PFSK-1 (cell line): ENCODE results near the gene ADAM12.

Experiments used
- FOXP2 ChIP-seq: optimal IDR thresholded peaks from 2 replicates; pipeline ENCODE3; 2011; ENCODE audit warnings: borderline replicate concordance, control low read depth, inconsistent platforms; ENCODE audit not compliant: insufficient read depth; ENCODE audit errors: extremely low read length, extremely low read depth
- POLR2AphosphoS5 ChIP-seq: IDR thresholded peaks from 2 replicates; pipeline ENCODE4 v1.6.1; 2012; ENCODE audit warnings: low read depth, mild to moderate bottlenecking, control low read depth, low read length, moderate library complexity
- REST ChIP-seq, 2 experiments: IDR thresholded peaks; 2 replicates each; pipeline versions ENCODE4 v1.6.1 to v1.8.0; 2011 to 2012; ENCODE audit warnings: low read depth in 2 of 2, low read length in 2 of 2, control low read depth in 1 of 2, inconsistent platforms in 1 of 2, mild to moderate bottlenecking in 1 of 2, moderate library complexity in 1 of 2; ENCODE audit not compliant: insufficient read depth in 1 of 2
- SIN3A ChIP-seq: IDR thresholded peaks from 2 replicates; pipeline ENCODE4 v1.6.1; 2012; ENCODE audit warnings: mild to moderate bottlenecking, low read length, moderate library complexity, borderline replicate concordance; ENCODE audit not compliant: insufficient read depth
- TAF1 ChIP-seq: IDR thresholded peaks from 2 replicates; pipeline ENCODE4 v1.6.1; 2012; ENCODE audit warnings: low read length, control low read depth, borderline replicate concordance; ENCODE audit not compliant: insufficient read depth

The ADAM12 gene

DNA sequence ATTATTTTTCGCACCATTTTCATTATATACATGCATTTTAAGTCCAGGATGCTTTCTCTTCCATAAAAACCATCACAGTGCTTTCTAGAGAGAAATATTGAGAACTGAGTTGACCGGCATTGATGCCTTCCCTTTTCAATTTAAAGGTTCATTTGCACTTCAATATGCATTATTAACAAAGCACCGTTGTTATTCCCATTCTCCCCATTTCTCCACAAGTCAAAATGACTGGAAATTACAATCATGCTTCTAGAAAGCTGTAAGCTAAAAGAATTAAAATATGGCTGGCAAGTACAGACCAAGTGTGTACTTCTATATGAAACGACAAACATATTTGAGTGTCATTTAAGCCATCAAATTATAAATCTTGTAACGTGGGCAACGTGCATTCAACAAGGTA lies 272.4 kb downstream of the ADAM12 start:
- no peak for TF ChIP-seq POLR2AphosphoS5
- no peak for TF ChIP-seq REST (IDR thresholded peaks at IDR 0.05; ENCODE audit: insufficient read depth in 1 of 2, low read depth in 2 of 2, low read length in 2 of 2)
- TF ChIP-seq SIN3A, result no peak
- no peak for TF ChIP-seq TAF1
- no peak for TF ChIP-seq FOXP2

DNA sequence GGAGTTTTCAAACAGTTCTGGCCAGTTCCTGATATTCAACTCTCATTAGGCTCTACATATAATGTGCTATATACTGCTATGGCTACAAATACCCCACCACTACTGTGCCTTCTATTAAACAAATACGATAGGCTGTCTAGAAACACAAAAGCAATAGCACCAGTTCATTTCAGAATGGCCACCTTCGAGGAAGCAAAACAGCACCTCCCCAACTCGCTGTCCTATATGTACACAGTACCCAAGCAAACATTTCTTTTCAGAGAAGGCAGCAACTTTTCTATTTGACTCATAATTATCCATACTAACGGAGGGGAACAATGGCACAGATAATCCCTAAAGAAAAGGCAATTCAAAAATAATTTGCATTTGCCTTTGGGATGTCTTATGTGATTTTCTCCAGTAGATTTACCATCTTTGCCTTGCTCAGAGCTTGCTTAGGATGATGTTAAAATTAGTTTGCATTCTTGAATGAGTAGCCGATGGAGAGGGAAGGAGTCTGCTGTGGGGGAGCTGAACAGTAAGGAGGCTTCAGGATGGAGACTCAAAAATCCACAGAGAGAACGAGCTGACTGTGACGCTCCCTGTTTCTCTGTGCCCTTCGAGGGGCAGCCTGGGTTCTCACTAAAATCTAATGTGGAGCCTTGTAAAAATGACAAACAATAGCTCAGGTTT lies 273.3 kb downstream of the ADAM12 start:
- TF ChIP-seq FOXP2 (no peak), TAF1 (no peak)

DNA sequence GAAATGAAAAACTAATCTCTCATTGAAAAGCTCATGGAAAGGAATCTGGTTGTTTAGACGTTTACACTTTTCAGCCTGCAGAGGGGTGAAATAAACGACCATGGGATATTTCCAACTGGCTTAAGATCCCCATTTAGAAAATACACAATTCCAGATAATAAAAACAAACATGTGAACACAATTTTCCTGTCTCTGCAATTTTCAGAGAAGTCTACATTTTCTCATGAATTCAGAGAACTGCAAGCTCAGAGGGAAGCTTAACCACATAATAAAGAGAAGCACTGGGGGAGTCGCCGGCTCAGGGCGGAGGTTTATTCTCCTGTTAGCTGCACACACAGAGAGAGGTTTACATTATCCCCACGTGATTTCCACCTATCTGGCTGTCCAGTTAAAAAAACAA lies 276.8 kb downstream of the ADAM12 start:
- no peak for TF ChIP-seq TAF1

DNA sequence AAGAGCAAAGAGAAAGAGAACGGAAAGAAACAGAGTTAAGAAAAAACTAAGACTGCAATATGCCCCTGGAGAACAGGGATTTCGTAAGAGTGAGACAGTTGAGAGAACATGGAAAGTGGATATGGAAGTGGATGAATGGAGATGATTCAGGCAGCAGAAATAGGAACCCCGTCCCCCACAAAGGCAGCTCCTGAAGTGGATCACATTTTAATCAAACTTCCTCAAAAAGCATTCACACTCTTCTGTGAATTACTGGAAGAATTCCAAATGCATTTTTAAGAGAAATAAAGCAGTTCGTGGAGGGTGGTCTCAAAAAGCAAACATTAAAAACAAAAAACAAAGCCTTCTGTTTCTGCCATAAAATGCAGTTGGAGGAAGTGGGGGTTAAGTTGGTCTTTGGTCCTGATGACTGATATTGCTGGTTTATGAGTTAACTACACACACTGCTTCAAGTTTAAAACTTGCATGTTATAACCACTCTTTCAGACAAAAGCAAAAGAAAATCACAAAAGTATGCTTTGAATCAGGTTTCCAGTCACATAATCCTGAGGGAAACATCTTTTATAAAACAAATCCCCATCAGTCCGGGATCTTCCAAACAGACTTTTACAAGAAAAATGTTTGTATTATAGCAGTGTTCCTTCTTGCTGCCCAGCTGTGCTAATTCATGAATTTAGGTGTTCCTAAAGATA lies 277.6 kb downstream of the ADAM12 start:
- TF ChIP-seq SIN3A (no peak), POLR2AphosphoS5 (no peak), TAF1 (no peak), REST (IDR thresholded peaks at IDR 0.05; ENCODE audit: insufficient read depth in 1 of 2, low read depth in 2 of 2, low read length in 2 of 2) (no peak), FOXP2 (no peak)

DNA sequence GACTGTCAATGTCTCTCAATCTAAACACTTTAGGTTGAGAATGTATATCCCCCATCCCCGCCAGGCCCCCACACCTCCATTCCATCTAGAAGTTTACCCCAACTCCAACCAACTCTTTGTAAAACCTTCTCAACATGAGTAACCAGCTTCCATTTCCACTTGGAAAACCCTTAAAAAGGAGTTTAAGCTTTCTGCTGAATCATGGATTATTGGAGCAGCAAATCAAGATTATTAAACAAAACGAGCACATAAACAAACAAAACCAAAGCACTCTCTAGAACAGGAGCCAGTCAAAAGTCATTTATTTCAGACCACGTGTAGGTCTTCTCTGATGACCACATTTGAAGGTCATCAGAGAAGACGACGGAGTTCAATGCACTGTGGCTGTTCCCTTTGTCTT lies 278.4 kb downstream of the ADAM12 start:
- TF ChIP-seq FOXP2, result no peak
- no peak for TF ChIP-seq REST (IDR thresholded peaks at IDR 0.05; ENCODE audit: insufficient read depth in 1 of 2, low read depth in 2 of 2, low read length in 2 of 2)
- no peak for TF ChIP-seq SIN3A
- TF ChIP-seq POLR2AphosphoS5, result no peak
- TF ChIP-seq TAF1, result no peak

DNA sequence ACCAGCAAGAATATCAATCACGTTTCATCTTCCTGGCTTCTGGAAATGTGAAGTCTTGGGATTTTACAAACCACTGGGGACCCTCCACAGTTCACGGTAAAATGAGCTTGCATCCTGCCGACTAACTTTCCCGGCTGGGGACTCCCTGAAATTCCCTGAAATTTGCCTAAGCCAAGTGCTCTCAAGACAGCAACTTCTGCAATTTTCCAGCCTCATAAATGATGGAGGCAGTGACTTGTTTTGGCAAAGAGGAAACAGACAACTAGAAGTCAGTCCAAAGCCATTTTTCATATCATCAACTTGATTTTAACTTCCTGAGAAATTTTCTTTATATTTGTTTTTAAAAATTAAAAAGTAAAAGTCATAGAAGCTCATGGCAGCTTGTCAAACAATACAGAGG lies 279.6 kb downstream of the ADAM12 start:
- no peak for TF ChIP-seq TAF1
- no peak for TF ChIP-seq POLR2AphosphoS5
- no peak for TF ChIP-seq FOXP2
- no peak for TF ChIP-seq SIN3A
- TF ChIP-seq REST (IDR thresholded peaks at IDR 0.05; ENCODE audit: insufficient read depth in 1 of 2, low read depth in 2 of 2, low read length in 2 of 2), result no peak
